CD14-positive monocyte (primary cell): Measurements from ENCODE around the gene ACMSD. TPM values are rescaled to one million over a fixed set of nuclear protein-coding genes. Genes with fewer than 3 reads are reported as not detected.

Source experiments
- DNase-seq, 3 donors: peaks; one replicate each; pipeline ENCODE4 v3.0.0-alpha.2; 2011 to 2022
- H2AFZ ChIP-seq: 2 replicates; pipeline ENCODE4 v1.6.0; 2012; ENCODE audit warnings: mild to moderate bottlenecking, low read depth, low read length, inconsistent platforms; ENCODE audit not compliant: insufficient read depth, poor library complexity, severe bottlenecking
- H3K27ac ChIP-seq, 2 donors: 1 replicate in 1 of 2; 2 replicates in 1 of 2; pipeline ENCODE4 v1.5.1; 2012 to 2013; ENCODE audit warnings: low read length in 2 of 2, control low read depth in 1 of 2, inconsistent platforms in 1 of 2, low read depth in 1 of 2, mild to moderate bottlenecking in 1 of 2
- H3K27me3 ChIP-seq, 2 donors: one replicate each; pipeline versions ENCODE4 v1.6.0 to v1.6.1; 2011 to 2013; ENCODE audit warnings: low read length in 2 of 2; ENCODE audit not compliant: control insufficient read depth in 2 of 2, insufficient read depth in 2 of 2
- H3K36me3 ChIP-seq, 2 donors: replicated peaks in 1 of 2; 1 replicate in 1 of 2; 2 replicates in 1 of 2; pipeline versions ENCODE4 v1.5.1 to v1.6.1; 2012 to 2013; ENCODE audit warnings: low read length in 2 of 2, control low read depth in 1 of 2, inconsistent platforms in 1 of 2, mild to moderate bottlenecking in 1 of 2; ENCODE audit not compliant: insufficient read depth in 2 of 2, control insufficient read depth in 1 of 2
- H3K4me1 ChIP-seq, 2 donors: 1 replicate in 1 of 2; 2 replicates in 1 of 2; pipeline versions ENCODE4 v1.5.1 to v1.6.1; 2012 to 2013; ENCODE audit warnings: low read length in 2 of 2, control low read depth in 1 of 2, inconsistent platforms in 1 of 2, mild to moderate bottlenecking in 1 of 2, moderate library complexity in 1 of 2; ENCODE audit not compliant: insufficient read depth in 2 of 2, control insufficient read depth in 1 of 2
- H3K4me2 ChIP-seq: replicated peaks from 2 replicates; pipeline ENCODE3; 2012; ENCODE audit warnings: low read length, moderate library complexity, mild to moderate bottlenecking; ENCODE audit not compliant: poor library complexity, severe bottlenecking; ENCODE audit errors: extremely low read depth
- H3K4me3 ChIP-seq, 3 experiments: fragments of 200-600 bp in 1 of 3; sonication (generic) in 1 of 3; replicated peaks in 1 of 3; 1 replicate in 2 of 3; 2 replicates in 1 of 3; pipeline ENCODE4 v1.5.1; 2011 to 2013; ENCODE audit warnings: low read length in 3 of 3, mild to moderate bottlenecking in 3 of 3, control low read depth in 2 of 3, low read depth in 2 of 3, inconsistent platforms in 1 of 3, moderate library complexity in 1 of 3
- H3K79me2 ChIP-seq: 2 replicates; pipeline ENCODE4 v1.6.0; 2012; ENCODE audit warnings: mild to moderate bottlenecking, control low read depth, inconsistent platforms, low read length, moderate library complexity; ENCODE audit not compliant: insufficient read depth
- H3K9ac ChIP-seq: 2 replicates; pipeline ENCODE4 v1.6.0; 2017; ENCODE audit warnings: low read length, mild to moderate bottlenecking; ENCODE audit not compliant: insufficient read depth, poor library complexity, severe bottlenecking
- H3K9me3 ChIP-seq, 2 donors: replicated peaks in 1 of 2; 1 replicate in 1 of 2; 2 replicates in 1 of 2; pipeline versions ENCODE4 v1.5.1 to v1.6.1; 2012 to 2013; ENCODE audit warnings: low read length in 2 of 2, control low read depth in 1 of 2; ENCODE audit not compliant: control insufficient read depth in 1 of 2, insufficient read depth in 1 of 2
- H4K20me1 ChIP-seq: 2 replicates; pipeline ENCODE4 v1.6.0; 2012; ENCODE audit warnings: mild to moderate bottlenecking, low read length, control low read depth, moderate library complexity; ENCODE audit not compliant: insufficient read depth
- H3K27ac Mint-ChIP-seq, 7 donors: one replicate each; pipeline ENCODE4 v1.8.0; 2020; ENCODE audit warnings: mild to moderate bottlenecking in 7 of 7, mixed read lengths in 7 of 7, moderate library complexity in 6 of 7, inconsistent platforms in 2 of 7
- H3K27me3 Mint-ChIP-seq, 3 donors: one replicate each; pipeline ENCODE4 v1.8.0; 2021 to 2022; ENCODE audit warnings: low read depth in 3 of 3, mild to moderate bottlenecking in 3 of 3, mixed read lengths in 3 of 3, moderate library complexity in 3 of 3, inconsistent platforms in 1 of 3
- H3K36me3 Mint-ChIP-seq, 2 donors: one replicate each; pipeline ENCODE4 v1.8.0; 2020; ENCODE audit warnings: mixed read lengths in 2 of 2, inconsistent platforms in 1 of 2, mild to moderate bottlenecking in 1 of 2
- H3K4me1 Mint-ChIP-seq: one replicate; pipeline ENCODE4 v1.8.0; 2020; ENCODE audit warnings: mild to moderate bottlenecking, mixed read lengths
- H3K4me3 Mint-ChIP-seq, 2 donors: one replicate each; pipeline ENCODE4 v1.8.0; 2020; ENCODE audit warnings: mild to moderate bottlenecking in 2 of 2, mixed read lengths in 2 of 2, moderate library complexity in 1 of 2
- H3K9me3 Mint-ChIP-seq, 7 donors: one replicate each; pipeline ENCODE4 v1.8.0; 2020 to 2022; ENCODE audit warnings: mixed read lengths in 7 of 7, mild to moderate bottlenecking in 6 of 7, moderate library complexity in 6 of 7, inconsistent platforms in 2 of 7
- CTCF ChIP-seq: fragments of 200-600 bp; IDR thresholded peaks from one replicate; pipeline ENCODE4 v1.8.0; 2022; ENCODE audit warnings: antibody characterized with exemption, mild to moderate bottlenecking
- WGBS: methylation state at CpG from one replicate; pipeline ENCODE4 v1.1.5; 2013; ENCODE audit warnings: missing lambda C conversion rate; ENCODE audit not compliant: insufficient coverage; 5-methylcytosine and 5-hydroxymethylcytosine counted together
- intact Hi-C, 2 donors: fragments of 100-400 bp; cut with micrococcal nuclease; formaldehyde crosslinking; loops; one replicate each; pipeline versions ENCODE4 v1.15.0 to v1.15.1; 2023
- polyA plus RNA-seq, 3 donors: library from polyadenylated mRNA; depleted of rRNA in 1 of 3; unstranded in 2 of 3; stranded (reverse) in 1 of 3; fragments of 300-500 nt in 2 of 3; fragments of >200 nt in 1 of 3; fragmentation: Illumina TruSeq in 2 of 3; gene quantifications; 1 replicate in 2 of 3; 2 replicates in 1 of 3; pipeline ENCODE4 v1.2.3, GENCODE V29; 2012 to 2021

ACMSD gene
- polyA plus RNA-seq, 3 donors: not detected

GRCh38 chr2:134912361-134912760 lies 73.9 kb downstream of the ACMSD start:
- Histone ChIP-seq H2AFZ (no peak overlapping the region), H3K36me3 (no peaks in the 10 kb centered on the region), H3K79me2 (peaks cover 7% of the 10 kb centered on the region), H3K4me1 (peaks cover 3 to 5% of the 10 kb centered on the region in 2 donors), H3K4me3 (no peak overlapping the region), H4K20me1 (no peaks in the 10 kb centered on the region), H3K4me2 (no peak overlapping the region), H3K9ac (no peak overlapping the region), H3K9me3 (no peaks in the 10 kb centered on the region), H3K27ac (no peak overlapping the region), H3K27me3 (no peaks in the 10 kb centered on the region)
- no peak overlapping the region for H3K4me3 Mint-ChIP-seq
- peaks cover 0 to 1% (median 0%) of the 10 kb centered on the region in 3 donors for H3K27me3 Mint-ChIP-seq
- peaks cover 5% of the 10 kb centered on the region for H3K4me1 Mint-ChIP-seq
- peaks cover 0 to 15% (median 6%) of the 10 kb centered on the region in 7 donors for H3K9me3 Mint-ChIP-seq
- intact Hi-C loops: loop anchor here (10.0 kb wide), 3 partner anchors 142 to 788 kb away; partner anchors contain the start of gene RAB3GAP1 (in 1 of the 2)
- DNase-seq: peak; percentile 33 to 73 (median 51)
- H3K27ac Mint-ChIP-seq: no peak overlapping the region
- TF ChIP-seq CTCF: no peak
- H3K36me3 Mint-ChIP-seq: peaks cover 0 to 2% of the 10 kb centered on the region in 2 donors

GRCh38 chr2:134917360-134917865 lies 79.0 kb downstream of the ACMSD start:
- peaks cover 0 to 3% of the 10 kb centered on the region in 2 donors for H3K36me3 Mint-ChIP-seq
- H3K36me3 ChIP-seq: no peaks in the 10 kb centered on the region
- peak overlapping the region; percentile 95 for H3K4me2 ChIP-seq
- H3K27me3 ChIP-seq: no peaks in the 10 kb centered on the region
- peaks cover 0 to 1% (median 0%) of the 10 kb centered on the region in 3 donors for H3K27me3 Mint-ChIP-seq
- H3K4me3 Mint-ChIP-seq: peak overlapping the region; percentile 98
- DNase-seq: peak in 1 of 3 donors; percentile 14
- peak overlapping the region; percentile 98 for H3K27ac ChIP-seq
- peak overlapping the region; percentile 90 to 95 (median 92) for H3K4me3 ChIP-seq
- H3K9me3 Mint-ChIP-seq: peaks cover 0 to 9% (median 3%) of the 10 kb centered on the region in 7 donors
- H3K9me3 ChIP-seq: no peaks in the 10 kb centered on the region
- TF ChIP-seq CTCF: no peak
- H3K27ac Mint-ChIP-seq: peak overlapping the region; percentile 96 to 99 (median 99)
- intact Hi-C loops: loop anchor here (5.0 to 10.0 kb wide), 5 partner anchors 137 to 795 kb away; partner anchors contain the start of genes R3HDM1 (in 2 of the 2), ZRANB3 (in 2 of the 2) and RAB3GAP1 (in 1 of the 2)
- peaks cover 46% of the 10 kb centered on the region for H3K79me2 ChIP-seq
- H2AFZ ChIP-seq: peak overlapping the region; percentile 93
- peaks cover 20% of the 10 kb centered on the region for H3K4me1 Mint-ChIP-seq
- H3K4me1 ChIP-seq: peaks cover 18 to 40% of the 10 kb centered on the region in 2 donors
- H3K9ac ChIP-seq: peak overlapping the region; percentile 95
- peaks cover 31% of the 10 kb centered on the region for H4K20me1 ChIP-seq
- WGBS: 17% methylated on average over 7 of the region's 16 CpGs
